ENCODE data around the gene MSS51. TPM values are rescaled to one million over a fixed set of nuclear protein-coding genes. Genes with fewer than 3 reads are reported as not detected.

Gene MSS51
- total RNA-seq, 6 experiments from 2014 or later, result 0.31 to 0.66 (median 0.50) TPM

- DNase-seq, result no peak
- no peaks in the 10 kb centered on the region for H3K4me1 Mint-ChIP-seq (ENCODE audit: low read depth)
- no peak for TF ChIP-seq CTCF (IDR thresholded peaks at IDR 0.05)
- H3K36me3 Mint-ChIP-seq (ENCODE audit: low read depth), result peaks cover 42% of the 10 kb centered on the region
- H3K27ac Mint-ChIP-seq, result no peak overlapping the region
- H3K4me3 Mint-ChIP-seq, result no peak overlapping the region
- no peaks in the 10 kb centered on the region for H3K9me3 Mint-ChIP-seq
- no peaks in the 10 kb centered on the region for H3K27me3 Mint-ChIP-seq (ENCODE audit: insufficient read depth)
Observed at GRCh38 chr10:73465978-73466726, 32.8 kb upstream of the MSS51 start.

- DNase-seq, result no peak
- no peak for TF ChIP-seq CTCF (IDR thresholded peaks at IDR 0.05)
- H3K9me3 Mint-ChIP-seq, result no peaks in the 10 kb centered on the region
- no peak overlapping the region for H3K27ac Mint-ChIP-seq
- H3K4me3 Mint-ChIP-seq, result no peak overlapping the region
- no peaks in the 10 kb centered on the region for H3K27me3 Mint-ChIP-seq (ENCODE audit: insufficient read depth)
- no peaks in the 10 kb centered on the region for H3K4me1 Mint-ChIP-seq (ENCODE audit: low read depth)
- H3K36me3 Mint-ChIP-seq (ENCODE audit: low read depth), result peaks cover 46% of the 10 kb centered on the region
Observed at GRCh38 chr10:73460897-73461296, 27.5 kb upstream of the MSS51 start.

- Mint-ChIP-seq H3K27me3 (ENCODE audit: insufficient read depth) (no peaks in the 10 kb centered on the region), H3K36me3 (ENCODE audit: low read depth) (peaks cover 41% of the 10 kb centered on the region), H3K4me3 (no peak overlapping the region), H3K9me3 (no peaks in the 10 kb centered on the region), H3K4me1 (ENCODE audit: low read depth) (no peaks in the 10 kb centered on the region), H3K27ac (no peak overlapping the region)
- no peak for TF ChIP-seq CTCF (IDR thresholded peaks at IDR 0.05)
- no peak for DNase-seq
Observed at GRCh38 chr10:73459683-73460314, 26.4 kb upstream of the MSS51 start.

GRCh38 chr10:73456187-73456890 is 23.0 kb upstream of the MSS51 start:
- DNase-seq, result no peak
- no peak overlapping the region for H3K4me3 Mint-ChIP-seq
- no peaks in the 10 kb centered on the region for H3K9me3 Mint-ChIP-seq
- no peak for TF ChIP-seq CTCF (IDR thresholded peaks at IDR 0.05)
- H3K27me3 Mint-ChIP-seq (ENCODE audit: insufficient read depth), result no peaks in the 10 kb centered on the region
- H3K36me3 Mint-ChIP-seq (ENCODE audit: low read depth), result peaks cover 32% of the 10 kb centered on the region
- H3K27ac Mint-ChIP-seq, result no peak overlapping the region
- no peaks in the 10 kb centered on the region for H3K4me1 Mint-ChIP-seq (ENCODE audit: low read depth)

- Mint-ChIP-seq H3K9me3 (no peaks in the 10 kb centered on the region), H3K27me3 (ENCODE audit: insufficient read depth) (no peaks in the 10 kb centered on the region; the same call in none of the 2 replicates), H3K36me3 (ENCODE audit: low read depth) (peaks cover 9% of the 10 kb centered on the region), H3K27ac (no peak overlapping the region), H3K4me1 (ENCODE audit: low read depth) (no peaks in the 10 kb centered on the region), H3K4me3 (no peak overlapping the region)
- no peak for DNase-seq
- TF ChIP-seq CTCF (IDR thresholded peaks at IDR 0.05), result no peak
Observed at GRCh38 chr10:73449113-73449512, 15.8 kb upstream of the MSS51 start.
